HCT116 (cell line): ENCODE data around the gene THBS1. TPM values are rescaled to one million over a fixed set of nuclear protein-coding genes. Genes with fewer than 3 reads are reported as not detected.

Experiments
- ATAC-seq: fragments of 200-7000 bp; cut with Tn5 transposase; 2 replicates; pipeline ENCODE4 v1.9.1; 2020; ENCODE audit warnings: mild to moderate bottlenecking, moderate library complexity
- BruUV-seq: library from RNA; stranded (reverse); fragments of 400-500 nt; replicated peaks from 2 replicates; lab custom pipeline; 2021; lab: Mats Ljungman, UMichigan
- CTCF ChIA-PET: fragments of 300-600 bp; sonication (Branson Sonifier 250); formaldehyde crosslinking; loops from one replicate; lab custom pipeline; 2021; ENCODE audit warnings: antibody characterized with exemption; lab: Charles Lee
- POLR2A ChIA-PET: fragments of 300-600, 350-600 bp; sonication (Branson Sonifier 250); formaldehyde crosslinking; loops from one replicate; lab custom pipeline; 2021; ENCODE audit warnings: antibody characterized with exemption; lab: Charles Lee
- RAD21 ChIA-PET, 2 experiments: fragments of 300-600 bp; sonication (Branson Sonifier 250); formaldehyde crosslinking; loops; one replicate each; lab custom pipeline; 2023; ENCODE audit warnings: low total read pairs in 2 of 2; ENCODE audit not compliant: uncharacterized antibody in 2 of 2, unreplicated experiment in 2 of 2, low non-redundant PET in 1 of 2; lab: Charles Lee
- DNase-seq: peaks from one replicate; pipeline ENCODE4 v3.0.0-alpha.2; 2010; ENCODE audit warnings: low read depth, low spot score
- H2AFZ ChIP-seq: fragments of 200-600 bp; shearing (Covaris generic), sonication (generic); 2 replicates; pipeline ENCODE4 v1.6.1; 2017; ENCODE audit warnings: low read depth, mixed run types, mixed read lengths, antibody characterized with exemption, low read length; ENCODE audit not compliant: poor library complexity, severe bottlenecking
- H3K27ac ChIP-seq: 2 replicates; pipeline ENCODE4 v1.5.1; 2012; ENCODE audit warnings: low read depth, low read length
- H3K27me3 ChIP-seq: fragments of 200-600 bp; sonication (generic); 2 replicates; pipeline ENCODE4 v1.6.1; 2016; ENCODE audit warnings: mixed run types, low read length, mixed read lengths; ENCODE audit not compliant: insufficient read depth
- H3K36me3 ChIP-seq, 2 experiments: fragments of 200-500 bp in 1 of 2; fragments of 200-600 bp in 1 of 2; sonication (Bioruptor generic) in 1 of 2; sonication (generic) in 1 of 2; 2 replicates each; pipeline versions ENCODE4 v1.5.1 to v1.6.1; 2014 to 2016; ENCODE audit warnings: low read length in 2 of 2, inconsistent platforms in 1 of 2, mixed read lengths in 1 of 2, mixed run types in 1 of 2; ENCODE audit not compliant: insufficient read depth in 2 of 2, control insufficient read depth in 1 of 2
- H3K4me1 ChIP-seq, 2 experiments: fragments of 200-600 bp in 1 of 2; sonication (generic) in 1 of 2; 2 replicates each; pipeline versions ENCODE4 v1.5.1 to v1.6.1; 2012 to 2017; ENCODE audit warnings: low read length in 2 of 2, inconsistent platforms in 1 of 2, mild to moderate bottlenecking in 1 of 2, mixed read lengths in 1 of 2, mixed run types in 1 of 2, moderate library complexity in 1 of 2; ENCODE audit not compliant: insufficient read depth in 2 of 2, control insufficient read depth in 1 of 2
- H3K4me2 ChIP-seq: fragments of 200-600 bp; sonication (generic); 2 replicates; pipeline ENCODE4 v1.6.1; 2017; ENCODE audit warnings: mixed run types, low read length, mixed read lengths
- H3K4me3 ChIP-seq, 2 experiments: fragments of 200-600 bp in 1 of 2; sonication (generic) in 1 of 2; replicated peaks in 1 of 2; 2 replicates each; pipeline ENCODE4 v1.5.1; 2011 to 2016; ENCODE audit warnings: low read length in 2 of 2, control low read depth in 1 of 2, low read depth in 1 of 2, mild to moderate bottlenecking in 1 of 2, mixed read lengths in 1 of 2, mixed run types in 1 of 2
- H3K79me2 ChIP-seq: fragments of 200-600 bp; sonication (generic); 2 replicates; pipeline ENCODE4 v1.6.1; 2017; ENCODE audit warnings: mild to moderate bottlenecking, mixed run types, low read length, moderate library complexity, mixed read lengths; ENCODE audit not compliant: insufficient read depth
- H3K9ac ChIP-seq: fragments of 200-600 bp; sonication (generic); 2 replicates; pipeline ENCODE4 v1.6.1; 2016; ENCODE audit warnings: low read length, mixed read lengths
- H3K9me2 ChIP-seq: fragments of 200-600 bp; sonication (generic), shearing (Covaris generic); 2 replicates; pipeline ENCODE4 v1.6.1; 2017; ENCODE audit warnings: mixed run types, mild to moderate bottlenecking, moderate library complexity; ENCODE audit not compliant: insufficient read depth
- H3K9me3 ChIP-seq, 2 experiments: fragments of 200-500 bp in 1 of 2; fragments of 200-600 bp in 1 of 2; sonication (Bioruptor generic) in 1 of 2; sonication (generic) in 1 of 2; 2 replicates each; pipeline ENCODE4 v1.6.1; 2014 to 2017; ENCODE audit warnings: low read length in 2 of 2, mixed read lengths in 2 of 2, inconsistent platforms in 1 of 2, low read depth in 1 of 2, mild to moderate bottlenecking in 1 of 2, mixed run types in 1 of 2, moderate library complexity in 1 of 2; ENCODE audit not compliant: control insufficient read depth in 1 of 2, insufficient read depth in 1 of 2
- H4K20me1 ChIP-seq: fragments of 200-600 bp; sonication (generic), shearing (Covaris generic); 2 replicates; pipeline ENCODE4 v1.6.1; 2017; ENCODE audit warnings: mixed run types, mild to moderate bottlenecking, moderate library complexity; ENCODE audit not compliant: insufficient read depth
- CTCF ChIP-seq, 3 experiments: fragments of 200-600 bp in 1 of 3; sonication (generic) in 1 of 3; IDR thresholded peaks in 2 of 3; conservative IDR thresholded peaks in 1 of 3; 2 replicates each; pipeline ENCODE4 v1.5.1; 2012 to 2017; ENCODE audit warnings: low read depth in 2 of 3, low read length in 2 of 3, antibody characterized with exemption in 1 of 3, borderline replicate concordance in 1 of 3, control low read depth in 1 of 3, mild to moderate bottlenecking in 1 of 3, mixed read lengths in 1 of 3, mixed run types in 1 of 3, moderate library complexity in 1 of 3; ENCODE audit not compliant: insufficient read depth in 1 of 3
- EGR1 ChIP-seq: IDR thresholded peaks from 2 replicates; pipeline ENCODE4 v1.6.1; 2012; ENCODE audit warnings: low read depth
- ELF1 ChIP-seq: IDR thresholded peaks from 2 replicates; pipeline ENCODE4 v1.6.1; 2012; ENCODE audit warnings: low read depth, borderline replicate concordance
- EZH2 ChIP-seq: fragments of 200-600 bp; sonication (generic); IDR thresholded peaks from 2 replicates; pipeline ENCODE4 v1.6.1; 2017; ENCODE audit warnings: antibody characterized with exemption, mixed run types
- FOSL1 ChIP-seq: IDR thresholded peaks from 2 replicates; pipeline ENCODE4 v1.6.1; 2012; ENCODE audit warnings: low read depth
- MAX ChIP-seq: IDR thresholded peaks from 2 replicates; pipeline ENCODE4 v1.6.1; 2012
- POLR2A ChIP-seq: IDR thresholded peaks from 2 replicates; pipeline ENCODE4 v1.7.0; 2011; ENCODE audit warnings: borderline replicate concordance; ENCODE audit not compliant: insufficient read depth, insufficient read length; ENCODE audit errors: extremely low read depth
- RAD21 ChIP-seq: IDR thresholded peaks from 2 replicates; pipeline ENCODE4 v1.6.1; 2012; ENCODE audit warnings: low read depth, mild to moderate bottlenecking
- SP1 ChIP-seq: IDR thresholded peaks from 2 replicates; pipeline ENCODE4 v1.6.1; 2012; ENCODE audit warnings: low read depth
- intact Hi-C: fragments of 100-400 bp; cut with micrococcal nuclease; formaldehyde crosslinking; loops from 2 replicates; pipeline ENCODE4 v1.10.0; 2022
- total RNA-seq: library from RNA; stranded (reverse); gene quantifications from one replicate; pipeline ENCODE4 v1.2.1, GENCODE V29; 2021; ENCODE audit not compliant: unreplicated experiment

The THBS1 gene
- total RNA-seq, 1 experiment from 2014 or later, result 6.3 TPM

DNA sequence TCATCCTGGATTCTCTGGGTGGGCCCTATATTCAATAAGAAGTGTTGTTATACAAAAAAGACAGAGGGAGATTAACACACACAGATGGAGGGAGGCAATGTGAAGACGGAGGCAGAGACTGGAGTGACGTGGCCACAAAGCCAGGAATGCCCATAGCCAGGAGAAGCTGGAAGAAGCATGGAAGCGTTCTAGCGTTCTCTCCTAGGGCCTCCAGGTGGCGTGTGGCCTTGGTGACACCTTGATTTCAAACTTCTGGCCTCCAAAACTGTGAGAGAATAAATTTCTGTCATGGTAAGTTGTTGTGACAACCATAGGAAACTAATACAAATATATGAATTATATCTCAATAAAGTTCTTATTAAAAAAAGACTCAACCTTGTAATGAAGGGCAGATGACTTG is 21.3 kb downstream of the THBS1 start:
- peak; percentile 67 for ATAC-seq
- POLR2A ChIA-PET, result no interaction called here

More for the DNA sequence above, 21.3 kb downstream of the THBS1 start:
- Histone ChIP-seq H4K20me1 (no peaks in the 10 kb centered on the region), H3K4me2 (no peak overlapping the region), H3K36me3 (no peaks in the 10 kb centered on the region), H3K4me3 (no peak overlapping the region), H3K9me2 (no peaks in the 10 kb centered on the region; the same call in 1 of the 2 replicates), H3K9ac (no peak overlapping the region), H3K9me3 (no peaks in the 10 kb centered on the region), H2AFZ (no peak overlapping the region), H3K27ac (no peak overlapping the region), H3K79me2 (no peaks in the 10 kb centered on the region), H3K27me3 (no peaks in the 10 kb centered on the region), H3K4me1 (no peaks in the 10 kb centered on the region)
- intact Hi-C loops, result loop anchor here (5.0 kb wide), 1 partner anchor 155 kb away; no protein-coding TSS in a partner anchor
- ChIA-PET RAD21 (interaction anchor here in 1 of 2 experiments (1.0 kb wide), 1 partner anchor 154 kb away, joined by 3 read pairs; no protein-coding TSS in a partner anchor), CTCF (interaction anchor here (1.3 to 1.8 kb wide), 3 partner anchors 22 to 155 kb away, joined by 3 to 32 read pairs (median 6); partner anchors contain the start of gene THBS1)
- TF ChIP-seq MAX (no peak), POLR2A (no peak), EZH2 (no peak), CTCF (IDR thresholded peaks at IDR 0.05 in 2 of 3, conservative IDR thresholded peaks at IDR 0.05 in 1 of 3; ENCODE audit: borderline replicate concordance in 1 of 3, insufficient read depth in 1 of 3, low read depth in 2 of 3, low read length in 2 of 3) (peak in 2 of 3 experiments; percentile 47 to 61; a peak in 4 of 6 replicates), SP1 (no peak), ELF1 (no peak), FOSL1 (no peak), EGR1 (no peak), RAD21 (peak; percentile 23; the same call in 1 of the 2 replicates)
- no peak for DNase-seq
- BruUV-seq, result no TSS peak
